Thoracic aorta (tissue), 2 donors: ENCODE data around the gene CTNNA2. TPM values are rescaled to one million over a fixed set of nuclear protein-coding genes. Genes with fewer than 3 reads are reported as not detected.
"Not testable (repeated sequence)": the region's sequence is repeated elsewhere in the genome, so short reads cannot be mapped to it uniquely, and the experiment has no call there.

Source experiments
- ATAC-seq: fragments of 150-250 bp; one replicate; pipeline ENCODE4 v1.8.0; 2017; ENCODE audit warnings: low read depth; ENCODE audit not compliant: insufficient number of reproducible peaks, low FRiP score
- DNase-seq: peaks from one replicate; pipeline ENCODE4 v3.0.0-alpha.2; 2020; ENCODE audit warnings: low spot score
- H3K27ac ChIP-seq, 2 donors: fragments of 200-600 bp; sonication (generic); 1 replicate in 1 of 2; 2 replicates in 1 of 2; pipeline ENCODE4 v1.5.1; 2016; ENCODE audit warnings: mild to moderate bottlenecking in 2 of 2, moderate library complexity in 2 of 2
- H3K27me3 ChIP-seq: fragments of 200-600 bp; sonication (generic); replicated peaks from 2 replicates; pipeline ENCODE4 v1.6.0; 2016; ENCODE audit warnings: mild to moderate bottlenecking; ENCODE audit not compliant: insufficient read depth
- H3K36me3 ChIP-seq: fragments of 200-600 bp; sonication (generic); one replicate; pipeline ENCODE4 v1.5.1; 2016
- H3K4me1 ChIP-seq, 2 donors: fragments of 200-600 bp; sonication (generic); 1 replicate in 1 of 2; 2 replicates in 1 of 2; pipeline versions ENCODE4 v1.5.1 to v1.6.0; 2016; ENCODE audit warnings: low read depth in 2 of 2, mild to moderate bottlenecking in 1 of 2; ENCODE audit not compliant: control insufficient read depth in 1 of 2
- H3K4me3 ChIP-seq: fragments of 200-600 bp; sonication (generic); 2 replicates; pipeline ENCODE4 v1.5.1; 2016; ENCODE audit warnings: mild to moderate bottlenecking
- H3K9me3 ChIP-seq: fragments of 200-600 bp; sonication (generic); 2 replicates; pipeline ENCODE4 v1.5.1; 2016
- total RNA-seq, 2 donors: library from RNA; depleted of rRNA; stranded (reverse); fragments of >200 nt; gene quantifications; one replicate each; pipeline versions ENCODE4 v1.1.0 to v1.2.3, GENCODE V29; 2016
- TF ChIP-seq, protein P1 (sequence below): fragments of 200-600 bp; sonication (generic); IDR thresholded peaks from one replicate; pipeline ENCODE4 v1.5.1; 2019; ENCODE audit warnings: antibody characterized with exemption

Gene CTNNA2
- total RNA-seq, 2 donors from 2014 or later, result not detected

DNA sequence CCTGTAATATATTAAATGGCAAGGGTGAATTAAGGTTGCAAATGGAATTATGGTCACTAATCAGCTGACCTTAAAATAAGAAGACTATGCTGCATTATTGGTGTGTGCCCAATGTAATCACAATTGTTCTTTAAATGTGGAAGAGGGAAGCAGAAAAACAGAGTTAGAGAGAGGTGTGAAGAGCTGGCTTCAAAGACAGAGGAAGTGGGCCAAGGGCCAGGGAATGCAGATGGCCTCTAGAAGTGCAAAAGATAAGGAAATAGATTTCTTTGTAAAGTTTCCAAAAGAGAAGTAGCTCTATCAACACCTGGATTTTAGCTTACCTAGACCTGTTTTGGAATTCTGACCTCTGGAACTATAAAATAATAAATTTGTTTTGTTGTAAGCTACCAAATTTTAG is 515.7 kb downstream of the CTNNA2 start:
- H3K4me3 ChIP-seq, result no peak overlapping the region
- no peak for ATAC-seq
- no peaks in the 10 kb centered on the region for H3K36me3 ChIP-seq
- TF ChIP-seq, protein P1, sequence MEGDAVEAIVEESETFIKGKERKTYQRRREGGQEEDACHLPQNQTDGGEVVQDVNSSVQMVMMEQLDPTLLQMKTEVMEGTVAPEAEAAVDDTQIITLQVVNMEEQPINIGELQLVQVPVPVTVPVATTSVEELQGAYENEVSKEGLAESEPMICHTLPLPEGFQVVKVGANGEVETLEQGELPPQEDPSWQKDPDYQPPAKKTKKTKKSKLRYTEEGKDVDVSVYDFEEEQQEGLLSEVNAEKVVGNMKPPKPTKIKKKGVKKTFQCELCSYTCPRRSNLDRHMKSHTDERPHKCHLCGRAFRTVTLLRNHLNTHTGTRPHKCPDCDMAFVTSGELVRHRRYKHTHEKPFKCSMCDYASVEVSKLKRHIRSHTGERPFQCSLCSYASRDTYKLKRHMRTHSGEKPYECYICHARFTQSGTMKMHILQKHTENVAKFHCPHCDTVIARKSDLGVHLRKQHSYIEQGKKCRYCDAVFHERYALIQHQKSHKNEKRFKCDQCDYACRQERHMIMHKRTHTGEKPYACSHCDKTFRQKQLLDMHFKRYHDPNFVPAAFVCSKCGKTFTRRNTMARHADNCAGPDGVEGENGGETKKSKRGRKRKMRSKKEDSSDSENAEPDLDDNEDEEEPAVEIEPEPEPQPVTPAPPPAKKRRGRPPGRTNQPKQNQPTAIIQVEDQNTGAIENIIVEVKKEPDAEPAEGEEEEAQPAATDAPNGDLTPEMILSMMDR, result no peak
- H3K4me1 ChIP-seq, result no peaks in the 10 kb centered on the region
- DNase-seq, result no peak
- no peaks in the 10 kb centered on the region for H3K27me3 ChIP-seq
- no peaks in the 10 kb centered on the region for H3K9me3 ChIP-seq
- no peak overlapping the region for H3K27ac ChIP-seq

DNA sequence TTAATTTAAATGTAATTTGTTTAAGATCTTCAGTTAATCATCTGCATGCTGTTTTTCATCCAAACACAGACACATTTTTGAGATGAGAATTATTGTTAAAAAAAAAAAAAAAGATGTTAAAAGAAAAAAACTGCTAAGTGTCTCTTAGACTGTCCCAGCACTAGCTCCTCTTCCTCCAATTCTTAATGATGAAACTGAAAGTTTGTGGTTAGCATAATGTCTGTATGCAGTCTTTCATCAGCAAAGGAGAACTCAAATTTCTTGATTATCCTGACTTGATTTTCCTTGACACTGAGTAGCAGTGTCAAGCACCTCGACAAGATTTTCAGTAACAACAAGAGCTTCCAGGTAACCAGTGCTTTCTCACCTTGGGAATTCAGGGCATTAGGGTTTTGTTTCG is 517.3 kb downstream of the CTNNA2 start:
- Histone ChIP-seq H3K36me3 (no peaks in the 10 kb centered on the region), H3K4me1 (no peaks in the 10 kb centered on the region), H3K4me3 (no peak overlapping the region), H3K27ac (no peak overlapping the region), H3K9me3 (no peaks in the 10 kb centered on the region), H3K27me3 (no peaks in the 10 kb centered on the region)
- no peak for ATAC-seq
- TF ChIP-seq, protein P1, result no peak
- no peak for DNase-seq

- DNase-seq, result not testable (repeated sequence)
These were observed 519.8 kb downstream of the CTNNA2 start for GRCh38 chr2:80032684-80033083.

GRCh38 chr2:80035749-80036285 is 523.0 kb downstream of the CTNNA2 start:
- no peaks in the 10 kb centered on the region for H3K9me3 ChIP-seq
- H3K36me3 ChIP-seq, result no peaks in the 10 kb centered on the region
- ATAC-seq (no peak), DNase-seq (no peak)
- no peaks in the 10 kb centered on the region for H3K27me3 ChIP-seq
- TF ChIP-seq, protein P1, result no peak
- H3K27ac ChIP-seq, result no peak overlapping the region
- H3K4me3 ChIP-seq, result no peak overlapping the region
- no peaks in the 10 kb centered on the region for H3K4me1 ChIP-seq

More at GRCh38 chr2:80032684-80033083, 519.8 kb downstream of the CTNNA2 start:
- not testable (repeated sequence) for H3K9me3 ChIP-seq, H3K36me3 ChIP-seq, H3K4me3 ChIP-seq, H3K4me1 ChIP-seq, H3K27me3 ChIP-seq, H3K27ac ChIP-seq, ATAC-seq

GRCh38 chr2:80037310-80037709 is 524.5 kb downstream of the CTNNA2 start:
- TF ChIP-seq, protein P1, result no peak
- no peak for DNase-seq

GRCh38 chr2:80040226-80040625 is 527.4 kb downstream of the CTNNA2 start:
- no peaks in the 10 kb centered on the region for H3K27me3 ChIP-seq
- DNase-seq (no peak), ATAC-seq (no peak)
- no peak overlapping the region for H3K27ac ChIP-seq
- TF ChIP-seq, protein P1, result no peak
- H3K36me3 ChIP-seq, result no peaks in the 10 kb centered on the region
- H3K4me1 ChIP-seq, result no peaks in the 10 kb centered on the region
- H3K4me3 ChIP-seq, result no peak overlapping the region
- H3K9me3 ChIP-seq, result no peaks in the 10 kb centered on the region

More at GRCh38 chr2:80037310-80037709, 524.5 kb downstream of the CTNNA2 start:
- Histone ChIP-seq H3K27me3 (no peaks in the 10 kb centered on the region), H3K36me3 (no peaks in the 10 kb centered on the region), H3K4me3 (no peak overlapping the region), H3K27ac (no peak overlapping the region), H3K9me3 (no peaks in the 10 kb centered on the region), H3K4me1 (no peaks in the 10 kb centered on the region)
- ATAC-seq, result no peak
